C4-2B (cell line): ENCODE measurements around the gene KLHL26.

ENCODE experiments used
- ZFX ChIP-seq: fragments of 450-650 bp; IDR thresholded peaks from 2 replicates; pipeline ENCODE4 v1.6.1; 2017
- TF ChIP-seq, protein P1 (sequence below): fragments of 450-650 bp; conservative IDR thresholded peaks from 2 replicates; pipeline ENCODE4 v1.5.1; 2017; ENCODE audit warnings: mild to moderate bottlenecking

DNA sequence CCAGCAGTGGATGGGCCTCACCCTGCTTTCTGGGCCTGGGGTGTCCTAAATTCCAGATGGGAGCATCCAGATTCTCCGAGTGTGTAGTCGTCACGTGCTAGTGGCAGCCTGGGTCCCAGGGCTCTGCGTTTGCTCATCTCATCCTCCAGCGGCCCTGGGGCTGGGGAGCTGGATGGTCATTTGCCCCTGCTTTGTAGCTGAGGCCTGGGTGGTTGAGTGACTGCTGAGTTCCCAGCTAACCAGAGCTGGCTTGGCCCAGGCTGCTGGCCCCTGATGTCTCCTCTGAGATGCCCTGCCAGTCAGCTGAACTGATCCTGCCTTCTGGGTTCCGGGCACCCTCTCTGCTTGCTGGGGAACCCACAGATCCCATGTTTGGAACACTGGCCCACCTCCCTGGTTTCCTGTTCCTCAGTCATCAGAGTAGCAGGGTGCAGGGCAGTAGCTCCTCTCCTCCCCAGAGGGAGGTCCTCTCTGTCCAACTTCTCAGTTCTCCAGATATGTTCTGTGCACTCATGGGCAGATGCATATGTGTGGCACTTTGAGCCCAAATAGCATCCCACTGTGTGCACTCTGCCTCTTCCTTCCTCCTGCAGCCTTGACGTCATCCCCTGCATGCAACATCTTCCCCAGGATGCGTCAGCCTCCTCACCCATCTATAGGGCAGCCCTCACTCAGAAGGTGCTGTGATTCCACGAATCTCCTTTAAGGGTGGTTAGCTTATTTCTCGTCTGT, 24.3 kb downstream of the KLHL26 start:
- TF ChIP-seq, protein P1, sequence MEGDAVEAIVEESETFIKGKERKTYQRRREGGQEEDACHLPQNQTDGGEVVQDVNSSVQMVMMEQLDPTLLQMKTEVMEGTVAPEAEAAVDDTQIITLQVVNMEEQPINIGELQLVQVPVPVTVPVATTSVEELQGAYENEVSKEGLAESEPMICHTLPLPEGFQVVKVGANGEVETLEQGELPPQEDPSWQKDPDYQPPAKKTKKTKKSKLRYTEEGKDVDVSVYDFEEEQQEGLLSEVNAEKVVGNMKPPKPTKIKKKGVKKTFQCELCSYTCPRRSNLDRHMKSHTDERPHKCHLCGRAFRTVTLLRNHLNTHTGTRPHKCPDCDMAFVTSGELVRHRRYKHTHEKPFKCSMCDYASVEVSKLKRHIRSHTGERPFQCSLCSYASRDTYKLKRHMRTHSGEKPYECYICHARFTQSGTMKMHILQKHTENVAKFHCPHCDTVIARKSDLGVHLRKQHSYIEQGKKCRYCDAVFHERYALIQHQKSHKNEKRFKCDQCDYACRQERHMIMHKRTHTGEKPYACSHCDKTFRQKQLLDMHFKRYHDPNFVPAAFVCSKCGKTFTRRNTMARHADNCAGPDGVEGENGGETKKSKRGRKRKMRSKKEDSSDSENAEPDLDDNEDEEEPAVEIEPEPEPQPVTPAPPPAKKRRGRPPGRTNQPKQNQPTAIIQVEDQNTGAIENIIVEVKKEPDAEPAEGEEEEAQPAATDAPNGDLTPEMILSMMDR, result no peak
- no peak for TF ChIP-seq ZFX
